Vagina (tissue), 2 donors: ENCODE data around the gene ZNF708. TPM values are rescaled to one million over a fixed set of nuclear protein-coding genes. Genes with fewer than 3 reads are reported as not detected.
"Not testable (repeated sequence)": the region's sequence is repeated elsewhere in the genome, so short reads cannot be mapped to it uniquely, and the experiment has no call there.

ENCODE experiments used
- DNase-seq, 2 donors: peaks; one replicate each; pipeline ENCODE4 v3.0.0-alpha.2; 2017; ENCODE audit errors: extremely low spot score in 2 of 2
- H3K27ac ChIP-seq: fragments of 200-600 bp; sonication (generic); one replicate; pipeline ENCODE4 v1.5.1; 2019
- H3K27me3 ChIP-seq: fragments of 200-600 bp; sonication (generic); one replicate; pipeline ENCODE4 v1.5.1; 2019
- H3K36me3 ChIP-seq, 2 donors: fragments of 200-600 bp; sonication (generic); one replicate each; pipeline ENCODE4 v1.5.1; 2017 to 2019
- H3K4me1 ChIP-seq: fragments of 200-600 bp; sonication (generic); one replicate; pipeline ENCODE4 v1.5.1; 2019
- H3K4me3 ChIP-seq, 2 donors: fragments of 200-600 bp; sonication (generic); 1 replicate in 1 of 2; 2 replicates in 1 of 2; pipeline ENCODE4 v1.5.1; 2016 to 2019
- H3K9me3 ChIP-seq: fragments of 200-600 bp; sonication (generic); one replicate; pipeline ENCODE4 v1.5.1; 2019
- POLR2A ChIP-seq, 2 donors: fragments of 450-650 bp; IDR thresholded peaks; one replicate each; pipeline ENCODE4 v1.6.1; 2017; ENCODE audit warnings: antibody characterized with exemption in 2 of 2, mild to moderate bottlenecking in 2 of 2, moderate library complexity in 2 of 2
- POLR2AphosphoS5 ChIP-seq, 2 donors: sonication (generic); formaldehyde crosslinking; IDR thresholded peaks; one replicate each; pipeline ENCODE4 v1.9.0; 2017; ENCODE audit warnings: antibody characterized with exemption in 2 of 2, mild to moderate bottlenecking in 2 of 2, low read depth in 1 of 2; ENCODE audit not compliant: insufficient read depth in 1 of 2
- intact Hi-C: fragments of 100-400 bp; cut with DNase I; formaldehyde crosslinking; loops from one replicate; pipeline ENCODE4 v1.15.1; 2023
- total RNA-seq: library from RNA; depleted of rRNA; stranded (reverse); fragments of >200 nt; gene quantifications from one replicate; pipeline ENCODE4 v1.2.3, GENCODE V29; 2016
- TF ChIP-seq, protein P1 (sequence below), 3 experiments: fragments of 450-650 bp in 2 of 3; fragments of 200-600 bp in 1 of 3; sonication (generic) in 1 of 3; IDR thresholded peaks; one replicate each; pipeline ENCODE4 v1.5.1; 2017 to 2019; ENCODE audit warnings: antibody characterized with exemption in 3 of 3, mild to moderate bottlenecking in 2 of 3, moderate library complexity in 2 of 3

Gene ZNF708
- total RNA-seq, 1 donor from 2014 or later = 12.5 TPM

DNA sequence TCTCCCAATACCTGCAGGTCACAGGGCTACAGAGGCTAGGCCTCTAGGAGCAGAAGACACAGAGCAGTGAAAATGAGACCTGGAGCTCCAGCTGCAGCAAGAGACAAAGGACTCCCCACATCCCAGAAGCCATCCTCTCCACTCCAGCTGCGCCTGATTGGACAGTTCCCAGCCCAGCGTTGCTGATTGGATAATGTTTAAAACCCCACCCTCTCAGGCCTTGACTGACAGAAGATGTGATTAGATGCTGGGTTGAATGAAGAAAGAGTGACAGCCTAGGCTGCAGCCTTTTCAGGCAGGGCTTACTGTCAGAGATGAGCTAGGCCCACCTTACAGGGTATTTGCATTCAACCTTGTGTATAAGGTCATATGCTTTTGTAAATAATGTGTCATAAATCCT lies 59.4 kb downstream of the ZNF708 start:
- intact Hi-C loops = no loop called here
- H3K27ac ChIP-seq = no peak overlapping the region

DNA sequence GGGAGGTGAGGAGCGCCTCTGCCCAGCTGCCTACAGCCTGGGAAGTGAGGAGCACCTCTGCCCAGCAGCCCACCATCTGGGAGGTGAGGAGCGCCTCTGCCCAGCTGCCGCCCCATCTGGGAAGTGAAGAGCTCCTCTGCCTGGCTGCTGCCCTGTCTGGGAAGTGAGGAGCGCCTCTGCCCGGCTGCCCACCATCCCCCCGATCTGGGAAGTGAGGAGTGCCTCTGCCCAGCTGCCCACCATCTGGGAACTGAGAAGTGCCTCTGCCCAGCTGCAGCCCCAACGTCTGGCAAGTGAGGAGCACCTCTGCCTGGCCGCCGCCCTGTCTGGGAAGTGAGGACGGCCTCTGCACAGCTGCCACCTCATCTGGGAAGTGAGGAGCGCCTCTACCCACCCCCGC lies 64.3 kb downstream of the ZNF708 start:
- Histone ChIP-seq H3K4me1 (no peaks in the 10 kb centered on the region), H3K27ac (no peak overlapping the region), H3K27me3 (no peaks in the 10 kb centered on the region), H3K9me3 (no peaks in the 10 kb centered on the region), H3K4me3 (no peak overlapping the region), H3K36me3 (no peaks in the 10 kb centered on the region)
- intact Hi-C loops = no loop called here
- no peak for DNase-seq
- TF ChIP-seq, protein P1, sequence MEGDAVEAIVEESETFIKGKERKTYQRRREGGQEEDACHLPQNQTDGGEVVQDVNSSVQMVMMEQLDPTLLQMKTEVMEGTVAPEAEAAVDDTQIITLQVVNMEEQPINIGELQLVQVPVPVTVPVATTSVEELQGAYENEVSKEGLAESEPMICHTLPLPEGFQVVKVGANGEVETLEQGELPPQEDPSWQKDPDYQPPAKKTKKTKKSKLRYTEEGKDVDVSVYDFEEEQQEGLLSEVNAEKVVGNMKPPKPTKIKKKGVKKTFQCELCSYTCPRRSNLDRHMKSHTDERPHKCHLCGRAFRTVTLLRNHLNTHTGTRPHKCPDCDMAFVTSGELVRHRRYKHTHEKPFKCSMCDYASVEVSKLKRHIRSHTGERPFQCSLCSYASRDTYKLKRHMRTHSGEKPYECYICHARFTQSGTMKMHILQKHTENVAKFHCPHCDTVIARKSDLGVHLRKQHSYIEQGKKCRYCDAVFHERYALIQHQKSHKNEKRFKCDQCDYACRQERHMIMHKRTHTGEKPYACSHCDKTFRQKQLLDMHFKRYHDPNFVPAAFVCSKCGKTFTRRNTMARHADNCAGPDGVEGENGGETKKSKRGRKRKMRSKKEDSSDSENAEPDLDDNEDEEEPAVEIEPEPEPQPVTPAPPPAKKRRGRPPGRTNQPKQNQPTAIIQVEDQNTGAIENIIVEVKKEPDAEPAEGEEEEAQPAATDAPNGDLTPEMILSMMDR (IDR thresholded peaks at IDR 0.05) = no peak
- no peak for TF ChIP-seq POLR2A (IDR thresholded peaks at IDR 0.05)
- no peak for TF ChIP-seq POLR2AphosphoS5 (IDR thresholded peaks at IDR 0.05; ENCODE audit: insufficient read depth in 1 of 2, low read depth in 1 of 2)

More for the DNA sequence above, 59.4 kb downstream of the ZNF708 start:
- no peak for DNase-seq
- Histone ChIP-seq H3K27me3 (no peaks in the 10 kb centered on the region), H3K4me1 (no peaks in the 10 kb centered on the region), H3K4me3 (no peak overlapping the region), H3K9me3 (no peaks in the 10 kb centered on the region), H3K36me3 (no peaks in the 10 kb centered on the region)
- no peak for TF ChIP-seq POLR2AphosphoS5 (IDR thresholded peaks at IDR 0.05; ENCODE audit: insufficient read depth in 1 of 2, low read depth in 1 of 2)
- TF ChIP-seq, protein P1 (IDR thresholded peaks at IDR 0.05) = no peak
- TF ChIP-seq POLR2A (IDR thresholded peaks at IDR 0.05) = no peak

DNA sequence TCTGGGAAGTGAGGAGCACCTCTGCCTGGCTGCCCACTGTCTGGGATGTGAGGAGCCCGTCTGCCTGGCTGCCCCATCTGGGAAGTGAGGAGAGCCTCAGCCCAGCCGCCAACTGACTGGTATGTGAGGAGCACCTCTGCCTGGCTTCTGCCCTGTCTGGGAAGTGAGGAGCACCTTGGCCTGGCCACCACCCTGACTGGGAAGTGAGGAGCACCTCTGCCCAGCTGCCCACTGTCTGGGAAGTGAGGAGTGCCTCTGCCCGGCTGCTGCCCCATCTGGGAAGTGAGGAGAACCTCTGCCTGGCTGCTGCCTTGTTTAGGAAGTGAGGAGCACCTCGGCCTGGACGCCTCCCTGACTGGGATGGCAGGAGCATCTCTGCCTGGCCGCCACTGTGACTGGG lies 64.8 kb downstream of the ZNF708 start:
- no peak overlapping the region for H3K27ac ChIP-seq
- no peaks in the 10 kb centered on the region for H3K4me1 ChIP-seq
- TF ChIP-seq, protein P1 (IDR thresholded peaks at IDR 0.05) = no peak
- TF ChIP-seq POLR2AphosphoS5 (IDR thresholded peaks at IDR 0.05; ENCODE audit: insufficient read depth in 1 of 2, low read depth in 1 of 2) (no peak), POLR2A (IDR thresholded peaks at IDR 0.05) (no peak)
- H3K36me3 ChIP-seq = no peaks in the 10 kb centered on the region
- H3K9me3 ChIP-seq = no peaks in the 10 kb centered on the region
- no peak for DNase-seq
- H3K27me3 ChIP-seq = no peaks in the 10 kb centered on the region
- no peak overlapping the region for H3K4me3 ChIP-seq
- intact Hi-C loops = no loop called here

DNA sequence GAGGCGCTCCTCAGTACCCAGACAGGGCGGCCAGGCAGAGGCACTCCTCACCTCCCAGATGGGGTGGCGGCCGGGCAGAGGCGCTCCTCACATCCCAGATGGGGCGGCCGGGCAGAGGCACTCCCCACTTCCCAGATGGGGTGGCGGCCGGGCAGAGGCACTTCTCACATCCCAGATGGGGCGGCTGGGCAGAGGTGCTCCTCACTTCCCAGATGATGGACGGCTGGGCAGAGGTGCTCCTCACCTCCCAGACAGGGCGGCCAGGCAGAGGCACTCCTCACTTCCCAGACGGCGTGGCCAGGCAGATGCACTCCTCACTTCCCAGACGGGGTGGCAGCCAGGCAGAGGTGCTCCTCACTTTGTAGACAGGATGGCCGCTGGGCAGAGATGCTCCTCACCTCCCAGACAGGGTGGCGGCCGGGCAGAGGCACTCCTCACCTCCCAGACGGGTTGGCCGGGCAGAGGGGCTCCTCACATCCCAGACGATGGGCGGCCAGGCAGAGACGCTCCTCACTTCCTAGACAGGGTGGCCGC lies 68.3 kb downstream of the ZNF708 start:
- H3K4me1 ChIP-seq, H3K4me3 ChIP-seq, DNase-seq, H3K27ac ChIP-seq, intact Hi-C loops, H3K27me3 ChIP-seq, H3K9me3 ChIP-seq, H3K36me3 ChIP-seq: not testable (repeated sequence)

DNA sequence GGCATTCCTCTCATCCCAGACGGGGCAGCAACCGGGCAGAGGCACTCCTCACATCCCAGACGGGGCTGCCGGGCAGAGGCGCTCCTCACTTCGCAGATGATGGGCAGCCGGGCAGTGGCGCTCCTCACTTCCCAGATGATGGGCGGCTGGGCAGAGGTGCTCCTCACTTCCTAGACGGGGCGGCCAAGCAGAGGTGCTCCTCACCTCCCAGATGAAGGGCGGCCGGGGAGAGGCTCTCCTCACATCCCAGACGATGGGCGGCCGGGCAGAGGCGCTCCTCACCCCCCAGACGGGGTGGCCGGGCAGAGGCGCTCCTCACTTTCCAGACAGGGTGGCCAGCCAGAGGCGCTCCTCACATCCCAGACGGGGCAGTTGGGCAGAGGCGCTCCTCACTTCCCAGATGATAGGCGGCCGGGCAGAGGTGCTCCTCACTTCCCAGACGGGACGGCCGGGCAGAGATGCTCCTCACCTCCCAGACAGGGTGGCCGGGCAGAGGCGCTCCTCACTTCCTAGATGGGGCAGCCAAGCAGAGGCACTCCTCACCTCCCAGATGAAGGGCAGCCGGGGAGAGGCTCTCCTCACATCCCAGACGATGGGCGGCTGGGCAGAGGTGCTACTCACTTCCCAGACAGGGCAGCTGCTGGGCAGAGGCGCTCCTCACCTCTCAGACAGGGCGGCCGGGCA lies 68.9 kb downstream of the ZNF708 start:
- intact Hi-C loops = no loop called here
- Histone ChIP-seq H3K36me3 (no peaks in the 10 kb centered on the region), H3K27me3 (no peaks in the 10 kb centered on the region), H3K27ac (no peak overlapping the region), H3K4me3 (no peak overlapping the region), H3K4me1 (no peaks in the 10 kb centered on the region), H3K9me3 (no peaks in the 10 kb centered on the region)
- TF ChIP-seq POLR2A (IDR thresholded peaks at IDR 0.05) = no peak
- TF ChIP-seq POLR2AphosphoS5 (IDR thresholded peaks at IDR 0.05; ENCODE audit: insufficient read depth in 1 of 2, low read depth in 1 of 2) = no peak
- TF ChIP-seq, protein P1 (IDR thresholded peaks at IDR 0.05) = no peak
- DNase-seq = no peak

DNA sequence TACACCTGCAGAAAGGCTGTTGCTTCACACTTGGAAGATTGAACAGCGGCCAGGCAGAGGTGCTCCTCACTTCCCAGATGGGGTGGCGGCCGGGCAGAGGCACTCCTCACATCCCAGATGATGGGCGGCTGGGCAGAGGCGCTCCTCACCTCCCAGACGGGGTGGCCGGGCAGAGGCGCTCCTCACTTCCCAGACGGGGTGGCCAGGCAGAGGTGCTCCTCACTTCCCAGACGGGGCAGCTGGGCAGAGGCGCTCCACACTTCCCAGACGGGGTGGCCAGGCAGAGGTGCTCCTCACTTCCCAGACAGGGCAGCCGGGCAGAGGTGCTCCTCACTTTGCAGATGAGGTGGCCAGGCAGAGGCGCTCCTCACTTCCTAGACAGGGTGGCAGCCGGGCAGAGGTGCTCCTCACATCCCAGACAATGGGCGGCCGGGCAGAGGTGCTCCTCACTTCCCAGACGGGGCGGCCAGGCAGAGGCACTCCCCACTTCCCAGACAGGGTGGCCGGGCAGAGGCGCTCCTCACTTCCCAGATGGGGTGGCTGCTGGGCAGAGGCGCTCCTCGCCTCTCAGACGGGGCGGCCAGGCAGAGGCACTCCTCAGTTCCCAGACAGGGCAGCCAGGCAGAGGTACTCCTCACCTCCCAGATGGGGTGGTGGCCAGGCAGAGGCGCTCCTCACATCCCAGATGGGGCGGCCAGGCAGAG lies 69.6 kb downstream of the ZNF708 start:
- DNase-seq, H3K9me3 ChIP-seq, H3K27ac ChIP-seq, H3K36me3 ChIP-seq, intact Hi-C loops, H3K27me3 ChIP-seq, H3K4me1 ChIP-seq, H3K4me3 ChIP-seq: not testable (repeated sequence)
